Stimulated activated CD4-positive, alpha-beta T cell treated with anti-CD3 and anti-CD28 coated beads, Interleukin-12 subunit alpha, Interleukin-12 subunit beta, amount 100 ng/mL, for 48 hours (primary cell): ENCODE measurements around the gene AKR1A1.
"Not testable (repeated sequence)": the region's sequence is repeated elsewhere in the genome, so short reads cannot be mapped to it uniquely, and the experiment has no call there.

Experiments
- DNase-seq, 3 donors: peaks; one replicate each; pipeline ENCODE4 v3.0.0-alpha.2; 2020; ENCODE audit warnings: low read depth in 2 of 3, low spot score in 1 of 3

The AKR1A1 gene

GRCh38 chr1:45523516-45523915 lies 27.1 kb upstream of the AKR1A1 start:
- DNase-seq, result not testable (repeated sequence)

- DNase-seq, result not testable (repeated sequence)
Observed at GRCh38 chr1:45523975-45524374, 26.7 kb upstream of the AKR1A1 start.

- DNase-seq, result no peak
Observed at GRCh38 chr1:45526135-45526644, 24.4 kb upstream of the AKR1A1 start.

DNA sequence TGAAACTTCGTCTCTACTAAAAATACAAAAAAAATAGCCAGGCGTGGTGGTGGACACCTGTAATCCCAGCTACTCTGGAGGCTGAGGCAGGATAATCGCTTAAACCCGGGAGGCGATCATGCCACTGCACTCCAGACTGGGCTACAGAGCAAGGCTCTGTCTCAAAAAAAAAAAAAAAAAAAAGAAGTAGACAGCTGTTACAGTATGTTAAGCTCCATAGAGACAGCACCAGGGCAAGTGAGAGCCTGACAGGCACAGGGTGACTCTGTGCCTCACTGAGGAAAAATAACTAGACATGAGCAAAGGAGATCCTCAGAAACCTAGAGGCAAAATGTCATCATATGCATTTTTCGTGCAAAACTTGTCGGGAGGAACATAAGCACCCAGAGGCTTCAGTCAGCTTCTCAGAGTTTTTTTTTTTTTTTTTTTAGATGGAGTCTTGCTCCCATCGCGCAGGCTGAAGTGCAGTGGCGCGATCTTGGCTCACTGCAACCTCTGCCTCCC lies 19.9 kb upstream of the AKR1A1 start:
- no peak for DNase-seq

- no peak for DNase-seq
Observed at GRCh38 chr1:45531873-45532272, 18.8 kb upstream of the AKR1A1 start.

- DNase-seq, result no peak
Observed at GRCh38 chr1:45535988-45536766, 14.4 kb upstream of the AKR1A1 start.

DNA sequence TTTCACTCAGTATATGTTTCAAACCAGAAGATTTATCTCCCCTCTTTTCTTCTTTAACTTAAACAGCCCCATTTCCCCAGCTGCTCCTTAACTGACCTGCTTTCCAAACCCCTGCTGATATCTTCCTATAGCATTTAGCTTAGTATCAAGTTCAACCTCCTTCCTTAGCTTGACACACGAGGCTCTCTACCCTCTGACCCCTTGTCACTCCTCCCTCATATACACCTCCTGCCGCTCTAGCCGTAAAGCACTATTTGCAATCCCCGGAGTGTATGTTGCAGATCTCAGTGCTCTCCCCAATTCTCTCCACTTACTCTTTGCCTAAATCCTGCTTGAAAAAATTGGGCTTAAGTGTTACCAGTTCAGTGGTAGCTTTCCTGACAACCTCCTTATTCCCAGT lies 13.7 kb upstream of the AKR1A1 start:
- no peak for DNase-seq

- DNase-seq, result no peak
Observed at GRCh38 chr1:45541193-45541592, 9.4 kb upstream of the AKR1A1 start.

DNA sequence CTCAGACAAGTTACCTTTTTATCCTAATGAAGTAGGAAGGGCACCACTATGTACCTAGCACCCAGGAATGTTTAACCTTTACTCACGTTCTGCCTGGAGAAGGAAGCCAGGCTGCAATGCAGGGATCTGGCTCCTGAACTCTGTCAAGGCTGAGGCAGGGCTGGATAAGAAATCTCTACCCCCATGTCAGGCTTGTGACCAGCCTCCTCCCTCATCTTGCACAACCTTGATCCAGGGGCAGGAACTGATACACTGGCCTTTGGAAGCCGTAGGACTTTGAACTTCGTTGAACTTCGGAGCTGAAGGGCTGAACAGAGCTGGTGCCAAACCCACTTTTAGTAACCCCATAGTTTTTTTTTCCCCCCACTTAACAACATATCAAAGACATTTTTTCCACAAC lies 8.0 kb upstream of the AKR1A1 start:
- no peak for DNase-seq

- peak; percentile 54 to 68 (median 61) for DNase-seq
Observed at GRCh38 chr1:45543581-45544417, 6.8 kb upstream of the AKR1A1 start.

GRCh38 chr1:45544530-45544929 lies 6.1 kb upstream of the AKR1A1 start:
- no peak for DNase-seq

DNA sequence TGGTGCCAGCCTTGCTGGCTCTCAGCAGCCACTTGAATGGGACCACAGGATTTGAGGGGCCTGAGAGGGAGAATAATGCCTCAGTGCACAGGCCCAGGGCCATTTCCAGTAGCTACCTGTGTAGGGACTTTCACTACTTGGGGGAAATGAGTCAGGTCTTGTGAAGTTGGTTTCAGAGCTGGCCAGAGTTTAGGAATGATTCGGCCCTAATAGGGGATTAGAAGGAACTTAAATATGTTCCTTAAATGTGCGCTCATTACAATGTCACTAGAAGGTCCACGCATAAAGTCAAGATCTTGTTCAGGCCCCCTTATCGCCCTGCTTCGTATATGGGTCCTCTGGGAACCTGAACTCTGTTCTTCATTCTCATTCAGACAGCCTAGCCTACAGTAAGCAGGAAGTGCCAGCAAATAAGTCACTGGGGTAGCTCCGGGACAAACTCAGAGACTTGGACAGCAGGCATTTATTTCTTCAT lies 5.6 kb upstream of the AKR1A1 start:
- no peak for DNase-seq

DNA sequence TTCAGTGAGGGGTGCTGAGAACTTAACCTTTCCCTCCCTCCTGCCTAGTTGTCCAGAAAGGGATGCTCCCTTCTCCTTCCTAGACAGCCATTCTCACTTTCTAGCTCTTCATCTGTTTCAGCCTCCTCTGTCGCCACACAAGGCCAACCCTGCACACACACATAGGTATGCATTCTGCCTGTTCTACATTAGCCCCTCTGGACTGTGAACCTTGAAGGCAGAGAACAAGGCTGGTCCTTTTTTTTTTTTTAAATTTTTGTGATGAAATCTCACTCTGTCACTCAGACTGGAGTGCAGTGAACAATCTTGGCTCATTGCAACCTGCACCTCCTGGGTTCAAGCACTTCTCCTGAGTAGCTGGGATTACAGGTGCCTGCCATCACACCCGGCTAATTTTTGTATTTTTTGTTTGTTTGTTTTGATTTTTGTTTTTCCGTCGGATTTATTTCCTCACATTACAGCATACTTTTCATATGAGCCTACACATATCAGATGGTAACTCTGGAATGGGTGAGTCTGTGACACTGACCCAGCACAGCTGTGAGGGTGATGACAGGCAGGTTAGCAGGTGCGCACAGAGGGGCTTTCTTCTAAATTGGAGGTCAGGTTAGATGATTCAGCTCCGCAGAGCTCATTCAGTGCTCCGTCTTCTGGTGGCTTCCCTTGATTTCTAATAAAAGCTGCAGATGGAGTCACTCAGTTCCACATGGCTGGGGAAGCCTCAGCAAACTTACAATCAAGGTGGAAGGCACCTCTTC lies 4.9 kb upstream of the AKR1A1 start:
- DNase-seq, result no peak

GRCh38 chr1:45551684-45552083 lies 1.1 kb downstream of the AKR1A1 start:
- DNase-seq, result no peak

GRCh38 chr1:45552331-45552730 lies 1.7 kb downstream of the AKR1A1 start:
- DNase-seq, result no peak

GRCh38 chr1:45554198-45554597 lies 3.6 kb downstream of the AKR1A1 start:
- DNase-seq, result no peak

- DNase-seq, result no peak
Observed at GRCh38 chr1:45557422-45557944, 6.9 kb downstream of the AKR1A1 start.

GRCh38 chr1:45563843-45564242 lies 13.2 kb downstream of the AKR1A1 start:
- DNase-seq, result no peak

DNA sequence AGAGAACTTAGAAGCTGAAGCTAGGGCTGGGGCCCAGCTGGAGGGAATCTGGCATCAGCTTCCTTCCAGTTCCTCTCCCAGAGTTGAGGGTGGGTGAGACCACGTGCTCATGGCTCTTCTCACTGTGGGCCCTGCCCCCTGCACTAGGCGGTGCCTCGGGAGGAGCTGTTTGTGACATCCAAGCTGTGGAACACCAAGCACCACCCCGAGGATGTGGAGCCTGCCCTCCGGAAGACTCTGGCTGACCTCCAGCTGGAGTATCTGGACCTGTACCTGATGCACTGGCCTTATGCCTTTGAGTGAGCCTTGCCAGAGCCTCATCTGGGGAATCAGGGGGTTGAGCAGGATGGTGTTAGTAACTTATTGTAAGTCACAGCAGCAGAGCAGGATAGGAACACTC lies 16.1 kb downstream of the AKR1A1 start:
- no peak for DNase-seq

DNA sequence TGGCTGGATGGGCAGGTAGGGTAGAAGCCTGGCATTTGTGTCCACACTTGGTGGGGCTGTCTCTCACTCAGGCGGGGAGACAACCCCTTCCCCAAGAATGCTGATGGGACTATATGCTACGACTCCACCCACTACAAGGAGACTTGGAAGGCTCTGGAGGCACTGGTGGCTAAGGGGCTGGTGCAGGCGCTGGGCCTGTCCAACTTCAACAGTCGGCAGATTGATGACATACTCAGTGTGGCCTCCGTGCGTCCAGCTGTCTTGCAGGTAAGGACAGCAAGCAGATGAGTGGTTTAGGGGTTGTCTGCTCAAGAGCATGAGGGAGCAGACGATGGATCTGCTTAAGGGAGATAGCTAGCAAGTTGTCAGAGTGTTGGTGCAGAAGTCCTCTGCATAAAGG lies 17.3 kb downstream of the AKR1A1 start:
- no peak for DNase-seq

DNA sequence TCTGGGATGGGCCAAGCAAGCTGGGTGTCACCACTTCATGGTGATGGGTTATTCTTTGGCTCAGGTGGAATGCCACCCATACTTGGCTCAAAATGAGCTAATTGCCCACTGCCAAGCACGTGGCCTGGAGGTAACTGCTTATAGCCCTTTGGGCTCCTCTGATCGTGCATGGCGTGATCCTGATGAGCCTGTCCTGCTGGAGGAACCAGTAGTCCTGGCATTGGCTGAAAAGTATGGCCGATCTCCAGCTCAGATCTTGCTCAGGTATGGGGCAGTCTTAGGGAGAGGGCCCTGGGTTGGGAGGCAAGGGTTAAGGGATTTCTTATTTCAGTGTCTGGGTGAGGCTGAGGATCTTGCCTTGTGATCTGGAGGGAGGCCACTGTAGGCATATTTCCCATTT lies 17.8 kb downstream of the AKR1A1 start:
- no peak for DNase-seq
